ENCODE results near the gene TMEM50A.
"Not testable (repeated sequence)": the region's sequence is repeated elsewhere in the genome, so short reads cannot be mapped to it uniquely, and the experiment has no call there.

The TMEM50A gene

DNA sequence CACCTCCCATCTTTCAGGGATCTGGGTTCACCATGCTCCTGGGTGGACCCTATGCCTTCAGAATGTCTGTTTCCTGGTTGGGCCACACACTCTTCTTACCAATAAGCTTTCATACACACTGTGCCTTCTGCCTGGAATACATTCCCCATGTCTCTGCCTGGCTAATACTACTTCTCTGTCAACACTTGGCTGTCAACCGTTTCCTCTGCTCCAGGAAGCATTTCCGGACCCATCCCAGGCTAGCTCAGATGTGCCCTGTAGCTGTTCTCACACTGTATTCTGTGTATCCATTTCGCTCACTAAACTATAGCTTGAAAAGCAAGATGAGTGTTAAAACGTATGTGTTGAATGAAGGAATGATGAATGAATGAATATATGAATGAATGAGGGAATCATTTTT is 49.0 kb downstream of the TMEM50A start:
- not testable (repeated sequence) for DNase-seq (ENCODE audit: low spot score)

- not testable (repeated sequence) for DNase-seq (ENCODE audit: low spot score)
These were observed 50.6 kb downstream of the TMEM50A start for GRCh38 chr1:25388691-25389090.

- DNase-seq (ENCODE audit: low spot score): not testable (repeated sequence)
These were observed 51.6 kb downstream of the TMEM50A start for GRCh38 chr1:25389721-25390120.

DNA sequence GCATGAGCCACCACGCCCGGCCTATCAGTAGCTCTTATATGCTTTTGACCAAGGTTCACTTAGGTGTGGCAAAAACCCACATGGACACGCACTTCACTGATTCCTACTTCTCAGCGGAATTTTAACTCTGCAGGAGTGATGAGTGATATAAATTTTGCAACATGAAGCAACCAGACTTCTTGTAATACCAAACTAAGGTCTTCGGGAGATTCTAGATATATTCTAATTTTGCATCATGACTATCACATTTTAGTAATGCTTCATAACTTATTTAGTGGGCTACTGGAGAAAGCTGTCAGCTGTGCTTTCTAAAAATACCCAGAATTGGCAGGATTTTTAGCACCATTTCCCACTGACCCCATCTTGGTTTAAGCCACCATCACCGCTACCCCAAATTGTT is 54.7 kb downstream of the TMEM50A start:
- no peak for DNase-seq (ENCODE audit: low spot score)

DNA sequence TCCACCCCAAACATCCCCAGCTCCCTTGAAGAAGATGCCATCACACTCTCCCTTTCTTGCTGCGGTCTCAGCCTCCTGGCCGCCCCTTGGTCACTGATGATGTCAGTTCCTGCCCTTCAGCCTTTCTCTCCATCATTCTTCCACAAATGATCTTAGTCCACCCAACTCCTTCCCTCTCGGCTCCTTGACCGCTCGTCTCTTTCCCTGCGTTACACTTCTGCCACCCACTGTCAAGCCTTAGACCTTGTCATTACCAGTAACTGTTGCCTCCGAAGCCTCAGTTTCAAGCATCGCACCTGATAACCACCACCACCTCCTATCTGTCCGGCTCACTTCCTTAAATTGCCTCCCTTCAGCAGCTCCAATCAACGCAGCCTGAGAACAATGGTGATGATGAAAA is 59.4 kb downstream of the TMEM50A start:
- DNase-seq (ENCODE audit: low spot score): not testable (repeated sequence)

DNA sequence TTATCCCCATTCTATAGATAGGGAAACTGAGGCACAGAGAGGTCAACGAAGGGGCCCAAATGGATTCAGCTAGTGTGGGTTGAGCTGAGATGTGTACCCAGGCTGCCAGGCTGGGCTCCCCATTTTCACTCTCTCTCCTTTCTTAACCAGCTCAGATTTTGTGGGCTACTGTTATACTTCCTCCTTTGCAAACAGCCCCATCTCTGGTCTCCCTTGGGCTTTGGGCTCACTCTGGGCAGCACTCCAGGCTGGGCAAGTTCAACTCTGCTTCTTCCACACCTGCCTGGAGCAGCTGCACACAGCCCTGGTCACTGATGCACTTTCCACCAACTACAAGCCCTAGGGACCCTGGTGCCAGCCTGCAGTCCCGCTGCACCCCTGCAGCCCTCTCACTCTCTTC is 59.9 kb downstream of the TMEM50A start:
- DNase-seq (ENCODE audit: low spot score): not testable (repeated sequence)

DNA sequence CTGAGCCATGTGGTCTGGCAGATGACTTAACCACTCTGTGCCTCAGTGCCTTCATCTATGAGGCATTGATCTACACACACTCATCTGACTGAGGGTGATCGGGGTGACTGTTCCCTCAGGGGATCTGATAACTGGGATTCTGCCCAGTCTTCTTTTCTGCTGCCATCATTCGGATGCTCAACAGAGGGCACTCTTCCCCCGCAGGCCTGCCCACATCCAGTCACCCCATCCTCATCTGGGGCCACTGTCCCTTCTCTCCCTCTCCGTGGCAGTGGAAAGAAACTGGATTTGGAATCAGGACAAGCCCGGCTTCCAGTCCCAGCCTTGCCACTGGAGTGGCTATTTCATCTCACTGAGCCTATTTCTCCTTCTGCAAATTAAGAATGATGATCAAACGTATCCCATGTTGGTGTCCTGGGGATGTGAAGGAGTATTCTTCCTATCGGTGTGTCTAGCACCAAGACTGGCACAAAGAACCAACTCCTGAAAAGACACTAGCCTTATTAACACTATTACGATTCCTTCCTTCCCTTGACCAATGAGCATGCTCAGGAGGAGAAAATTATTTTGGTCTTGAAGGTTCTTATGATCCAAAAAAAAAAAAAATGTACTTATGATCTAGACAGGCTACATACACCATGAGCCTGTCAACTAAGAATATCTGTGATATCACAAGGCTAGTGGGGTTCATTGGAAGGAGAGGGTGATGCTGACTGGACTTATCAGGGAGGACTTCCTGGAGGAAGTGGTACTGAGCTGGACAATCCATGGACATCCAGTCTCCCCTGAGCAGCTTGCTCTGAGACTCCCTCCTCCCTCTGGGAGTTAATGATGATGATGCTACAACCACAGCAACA is 65.0 kb downstream of the TMEM50A start:
- not testable (repeated sequence) for DNase-seq (ENCODE audit: low spot score)

GRCh38 chr1:25405731-25406305 is 67.7 kb downstream of the TMEM50A start:
- DNase-seq (ENCODE audit: low spot score): not testable (repeated sequence)

GRCh38 chr1:25409641-25410427 is 71.7 kb downstream of the TMEM50A start:
- DNase-seq (ENCODE audit: low spot score): not testable (repeated sequence)

All from AG20443 (cell line).